Neural cell (in vitro differentiated cells): Measurements from ENCODE around the gene RAB11FIP5.

Experiments
- EZH2 ChIP-seq: fragments of 200-600, 300-800 bp; shearing (Covaris generic), sonication (generic); IDR thresholded peaks from 2 replicates; pipeline ENCODE4 v1.6.1; 2014; ENCODE audit warnings: antibody characterized with exemption, low read length, borderline replicate concordance, mild to moderate bottlenecking; ENCODE audit not compliant: insufficient read depth, poor library complexity, severe bottlenecking
- MXI1 ChIP-seq: fragments of 450-650 bp; conservative IDR thresholded peaks from 2 replicates; pipeline ENCODE4 v1.6.1; 2014; ENCODE audit warnings: antibody characterized with exemption, mild to moderate bottlenecking; ENCODE audit not compliant: poor library complexity, severe bottlenecking
- POLR2AphosphoS5 ChIP-seq: IDR thresholded peaks from 2 replicates; pipeline ENCODE4 v1.6.1; 2012
- RAD21 ChIP-seq: fragments of 450-650 bp; conservative IDR thresholded peaks from 2 replicates; pipeline ENCODE4 v1.6.1; 2014; ENCODE audit warnings: antibody characterized with exemption, mild to moderate bottlenecking, moderate library complexity
- REST ChIP-seq: IDR thresholded peaks from 2 replicates; pipeline ENCODE4 v1.6.1; 2012; ENCODE audit warnings: borderline replicate concordance
- TF ChIP-seq, protein P1 (sequence below): fragments of 450-650 bp; IDR thresholded peaks from 2 replicates; pipeline ENCODE4 v1.5.1; 2014; ENCODE audit warnings: antibody characterized with exemption, mild to moderate bottlenecking, moderate library complexity; ENCODE audit not compliant: poor library complexity, severe bottlenecking

DNA sequence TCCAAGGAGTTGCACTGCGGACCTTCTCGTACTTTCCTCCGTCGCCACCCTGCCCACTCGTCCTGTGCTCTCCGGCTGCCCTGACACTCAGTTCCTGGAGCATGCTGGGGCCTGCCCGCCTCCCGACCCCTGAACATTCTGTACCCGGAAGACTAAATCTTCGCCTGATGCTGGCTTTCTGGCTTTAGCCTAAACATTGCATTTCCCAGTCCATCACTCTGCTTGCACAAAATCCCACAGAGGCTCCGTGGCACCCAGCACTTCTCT, 40.7 kb downstream of the RAB11FIP5 start:
- TF ChIP-seq REST (no peak), MXI1 (no peak), RAD21 (no peak), EZH2 (no peak), POLR2AphosphoS5 (no peak)
- TF ChIP-seq, protein P1, sequence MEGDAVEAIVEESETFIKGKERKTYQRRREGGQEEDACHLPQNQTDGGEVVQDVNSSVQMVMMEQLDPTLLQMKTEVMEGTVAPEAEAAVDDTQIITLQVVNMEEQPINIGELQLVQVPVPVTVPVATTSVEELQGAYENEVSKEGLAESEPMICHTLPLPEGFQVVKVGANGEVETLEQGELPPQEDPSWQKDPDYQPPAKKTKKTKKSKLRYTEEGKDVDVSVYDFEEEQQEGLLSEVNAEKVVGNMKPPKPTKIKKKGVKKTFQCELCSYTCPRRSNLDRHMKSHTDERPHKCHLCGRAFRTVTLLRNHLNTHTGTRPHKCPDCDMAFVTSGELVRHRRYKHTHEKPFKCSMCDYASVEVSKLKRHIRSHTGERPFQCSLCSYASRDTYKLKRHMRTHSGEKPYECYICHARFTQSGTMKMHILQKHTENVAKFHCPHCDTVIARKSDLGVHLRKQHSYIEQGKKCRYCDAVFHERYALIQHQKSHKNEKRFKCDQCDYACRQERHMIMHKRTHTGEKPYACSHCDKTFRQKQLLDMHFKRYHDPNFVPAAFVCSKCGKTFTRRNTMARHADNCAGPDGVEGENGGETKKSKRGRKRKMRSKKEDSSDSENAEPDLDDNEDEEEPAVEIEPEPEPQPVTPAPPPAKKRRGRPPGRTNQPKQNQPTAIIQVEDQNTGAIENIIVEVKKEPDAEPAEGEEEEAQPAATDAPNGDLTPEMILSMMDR: no peak
